ENCODE data around the gene PPP1CA.

DNA sequence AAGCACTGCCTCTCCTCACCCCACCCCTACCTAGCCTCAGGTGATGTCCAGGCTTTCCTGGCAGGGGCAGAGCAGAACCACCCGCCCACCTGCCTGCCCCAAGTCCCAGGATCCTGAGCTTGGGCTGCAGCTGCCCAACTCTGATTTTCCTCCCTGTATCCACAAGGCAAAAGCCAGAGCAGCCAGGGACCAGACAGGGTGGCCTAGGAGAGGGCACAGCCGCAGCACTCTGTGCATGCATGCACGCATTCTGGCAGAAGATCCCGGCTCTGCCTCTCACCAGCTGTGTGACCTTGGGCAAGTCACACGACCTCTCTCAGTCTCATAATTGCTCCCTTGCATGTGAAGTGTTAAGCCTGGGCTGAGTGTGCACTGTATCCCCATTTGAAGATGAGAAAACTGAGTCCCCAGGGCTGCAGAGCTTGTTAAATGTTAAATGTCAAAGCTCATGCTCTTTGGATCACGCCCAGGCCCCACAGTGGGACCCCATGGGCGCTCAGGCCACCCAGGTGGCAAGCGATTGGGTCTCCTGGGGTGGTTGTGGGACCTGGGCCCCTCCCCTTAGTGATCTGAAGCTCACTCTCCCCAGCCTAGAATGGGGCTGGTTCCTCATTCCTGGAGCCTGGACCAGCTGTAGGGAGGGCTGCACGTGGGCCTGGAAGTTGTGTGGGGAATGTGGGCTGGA is 11.0 kb upstream of the PPP1CA start:
- TF ChIP-seq CTCF (IDR thresholded peaks at IDR 0.05; ENCODE audit: low read depth, low read length, poor library complexity, severe bottlenecking) = no peak
- TF ChIP-seq EZH2phosphoT487 (IDR thresholded peaks at IDR 0.05; ENCODE audit: borderline replicate concordance, low read length) = no peak

Measured in DOHH2 (cell line).